HK-2 (cell line): ENCODE data around the gene LIPA.
"Not testable (repeated sequence)": the region's sequence is repeated elsewhere in the genome, so short reads cannot be mapped to it uniquely, and the experiment has no call there.

Experiments used
- DNase-seq: peaks from one replicate; pipeline ENCODE4 v3.0.0-alpha.2; 2018; ENCODE audit not compliant: unreplicated experiment

LIPA gene

GRCh38 chr10:89270153-89270483 is 18.5 kb upstream of the LIPA start:
- no peak for DNase-seq

- DNase-seq = no peak
Measured at GRCh38 chr10:89269433-89270152, 18.0 kb upstream of the LIPA start.

GRCh38 chr10:89266721-89267453 is 15.3 kb upstream of the LIPA start:
- DNase-seq = no peak

- DNase-seq = no peak
Measured at GRCh38 chr10:89263531-89263930, 12.0 kb upstream of the LIPA start.

- no peak for DNase-seq
Measured at GRCh38 chr10:89263091-89263490, 11.5 kb upstream of the LIPA start.

GRCh38 chr10:89262086-89263051 is 10.8 kb upstream of the LIPA start:
- no peak for DNase-seq

GRCh38 chr10:89258881-89259280 is 7.3 kb upstream of the LIPA start:
- DNase-seq = no peak

- DNase-seq = no peak
Measured at GRCh38 chr10:89257581-89257980, 6.0 kb upstream of the LIPA start.

GRCh38 chr10:89256962-89257361 is 5.4 kb upstream of the LIPA start:
- DNase-seq = no peak

- DNase-seq = no peak
Measured at GRCh38 chr10:89256340-89256739, 4.8 kb upstream of the LIPA start.

GRCh38 chr10:89255793-89256192 is 4.2 kb upstream of the LIPA start:
- DNase-seq = no peak

GRCh38 chr10:89255091-89255579 is 3.6 kb upstream of the LIPA start:
- DNase-seq = not testable (repeated sequence)

GRCh38 chr10:89252225-89252585 is 630 bp upstream of the LIPA start:
- no peak for DNase-seq

GRCh38 chr10:89250865-89251408 is 638 bp downstream of the LIPA start:
- no peak for DNase-seq

- DNase-seq = no peak
Measured at GRCh38 chr10:89248990-89249389, 2.6 kb downstream of the LIPA start.

- DNase-seq = not testable (repeated sequence)
Measured at GRCh38 chr10:89247623-89248022, 4.0 kb downstream of the LIPA start.

GRCh38 chr10:89245802-89246201 is 5.8 kb downstream of the LIPA start:
- no peak for DNase-seq

- DNase-seq = no peak
Measured at GRCh38 chr10:89242840-89243568, 8.6 kb downstream of the LIPA start.

- no peak for DNase-seq
Measured at GRCh38 chr10:89242345-89242684, 9.3 kb downstream of the LIPA start.

GRCh38 chr10:89241486-89242344 is 9.9 kb downstream of the LIPA start:
- DNase-seq = no peak
